ENCODE measurements around the gene ACSL1. TPM values are rescaled to one million over a fixed set of nuclear protein-coding genes. Genes with fewer than 3 reads are reported as not detected.
"Not testable (repeated sequence)": the region's sequence is repeated elsewhere in the genome, so short reads cannot be mapped to it uniquely, and the experiment has no call there.

ACSL1 gene
- total RNA-seq, 1 donor from 2014 or later, result 4.3 TPM

DNA sequence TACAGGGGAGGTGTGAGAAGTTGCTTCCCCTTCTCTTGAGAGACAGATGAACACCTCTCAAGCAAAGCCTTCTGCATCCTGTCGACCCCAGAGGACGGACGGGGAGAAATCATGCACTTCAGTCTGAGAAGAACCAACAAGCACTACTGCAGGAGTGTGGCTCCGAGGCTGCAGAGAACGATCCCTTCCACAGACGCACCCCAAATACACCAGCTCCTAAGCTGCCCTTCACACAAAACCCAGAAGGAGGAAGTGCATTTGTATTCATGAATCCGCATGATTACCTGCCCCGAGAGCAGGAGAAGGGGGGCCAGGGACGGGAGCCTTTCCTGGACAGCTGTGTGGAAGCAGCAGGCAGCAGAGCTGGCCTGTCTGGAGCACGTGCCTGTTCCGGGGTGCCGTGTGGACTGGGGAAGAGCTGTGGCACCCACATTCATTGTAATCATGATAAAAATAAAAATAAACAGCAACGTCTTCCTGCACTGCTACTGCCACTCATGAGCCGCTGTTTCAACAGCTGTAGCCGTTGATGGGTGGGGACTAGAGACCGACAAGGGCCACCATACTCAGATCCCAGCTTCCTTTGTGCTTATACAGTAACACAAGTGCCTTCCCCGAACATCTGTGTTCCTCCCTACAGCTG is 42.9 kb downstream of the ACSL1 start:
- Mint-ChIP-seq H3K36me3 (ENCODE audit: low read depth, unreplicated experiment) (peaks cover 4% of the 10 kb centered on the region), H3K27ac (ENCODE audit: unreplicated experiment) (no peak overlapping the region), H3K4me1 (ENCODE audit: unreplicated experiment) (peaks cover 10% of the 10 kb centered on the region), H3K9me3 (ENCODE audit: unreplicated experiment) (no peaks in the 10 kb centered on the region), H3K4me3 (ENCODE audit: unreplicated experiment) (no peak overlapping the region), H3K27me3 (ENCODE audit: unreplicated experiment) (peaks cover 3% of the 10 kb centered on the region)
- no peak for TF ChIP-seq CTCF (IDR thresholded peaks at IDR 0.05; ENCODE audit: unreplicated experiment)
- no peak for DNase-seq (ENCODE audit: low spot score)

DNA sequence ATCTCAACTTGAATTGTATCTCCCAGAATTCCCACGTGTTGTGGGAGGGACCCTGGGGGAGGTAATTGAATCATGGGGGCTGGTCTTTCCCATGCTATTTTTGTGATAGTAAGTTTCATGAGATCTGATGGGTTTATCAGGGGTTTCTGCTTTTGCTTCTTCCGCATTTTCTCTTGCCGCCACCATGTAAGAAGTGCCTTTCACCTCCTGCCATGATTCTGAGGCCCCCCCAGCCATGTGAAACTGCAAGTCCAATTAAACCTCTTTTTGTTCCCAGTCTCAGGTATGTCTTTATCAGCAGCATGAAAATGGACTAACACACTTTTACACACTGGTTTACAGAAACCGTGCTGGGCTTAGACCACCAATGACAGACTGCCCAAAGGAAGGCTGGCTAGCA is 46.6 kb downstream of the ACSL1 start:
- H3K4me3 Mint-ChIP-seq (ENCODE audit: unreplicated experiment), result peak overlapping the region; percentile 47
- not testable (repeated sequence) for H3K36me3 Mint-ChIP-seq (ENCODE audit: low read depth, unreplicated experiment); H3K27ac Mint-ChIP-seq (ENCODE audit: unreplicated experiment); H3K9me3 Mint-ChIP-seq (ENCODE audit: unreplicated experiment); H3K4me1 Mint-ChIP-seq (ENCODE audit: unreplicated experiment); H3K27me3 Mint-ChIP-seq (ENCODE audit: unreplicated experiment); DNase-seq (ENCODE audit: low spot score)

DNA sequence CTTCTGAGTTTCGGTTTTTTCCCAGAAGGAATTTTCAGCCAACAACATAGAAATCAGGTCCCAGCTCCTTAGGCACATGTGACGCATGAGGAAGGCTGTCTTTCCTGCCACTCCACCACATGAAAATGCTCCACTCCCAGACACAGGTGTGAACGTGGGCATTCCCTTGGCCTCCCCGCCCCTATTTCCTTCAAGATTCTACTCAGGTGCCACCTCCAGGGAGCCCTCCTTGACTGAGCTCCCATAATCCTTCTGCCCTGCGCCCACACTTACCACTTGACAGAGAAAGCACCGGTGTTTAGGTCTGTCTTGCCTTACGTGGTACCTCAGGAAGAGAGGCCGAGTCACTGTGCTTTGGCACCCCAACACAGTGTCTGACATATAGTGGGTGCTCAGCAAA is 47.4 kb downstream of the ACSL1 start:
- TF ChIP-seq CTCF (IDR thresholded peaks at IDR 0.05; ENCODE audit: unreplicated experiment), result no peak
- Mint-ChIP-seq H3K9me3 (ENCODE audit: unreplicated experiment) (no peaks in the 10 kb centered on the region), H3K4me3 (ENCODE audit: unreplicated experiment) (no peak overlapping the region)

GRCh38 chr4:184776821-184777220 is 48.9 kb downstream of the ACSL1 start:
- peaks cover 4% of the 10 kb centered on the region for H3K36me3 Mint-ChIP-seq (ENCODE audit: low read depth, unreplicated experiment)
- no peak for TF ChIP-seq CTCF (IDR thresholded peaks at IDR 0.05; ENCODE audit: unreplicated experiment)

More for the DNA sequence above, 47.4 kb downstream of the ACSL1 start:
- H3K27ac Mint-ChIP-seq (ENCODE audit: unreplicated experiment), result no peak overlapping the region
- H3K27me3 Mint-ChIP-seq (ENCODE audit: unreplicated experiment), result peaks cover 2% of the 10 kb centered on the region
- peaks cover 10% of the 10 kb centered on the region for H3K4me1 Mint-ChIP-seq (ENCODE audit: unreplicated experiment)
- DNase-seq (ENCODE audit: low spot score), result no peak
- H3K36me3 Mint-ChIP-seq (ENCODE audit: low read depth, unreplicated experiment), result peaks cover 4% of the 10 kb centered on the region

GRCh38 chr4:184775854-184776555 is 49.8 kb downstream of the ACSL1 start:
- Mint-ChIP-seq H3K9me3 (ENCODE audit: unreplicated experiment) (no peaks in the 10 kb centered on the region), H3K4me1 (ENCODE audit: unreplicated experiment) (no peaks in the 10 kb centered on the region), H3K27ac (ENCODE audit: unreplicated experiment) (no peak overlapping the region), H3K36me3 (ENCODE audit: low read depth, unreplicated experiment) (peaks cover 4% of the 10 kb centered on the region), H3K4me3 (ENCODE audit: unreplicated experiment) (no peak overlapping the region), H3K27me3 (ENCODE audit: unreplicated experiment) (no peaks in the 10 kb centered on the region)
- no peak for TF ChIP-seq CTCF (IDR thresholded peaks at IDR 0.05; ENCODE audit: unreplicated experiment)
- DNase-seq (ENCODE audit: low spot score), result no peak

More at GRCh38 chr4:184776821-184777220, 48.9 kb downstream of the ACSL1 start:
- DNase-seq (ENCODE audit: low spot score), result no peak
- Mint-ChIP-seq H3K27me3 (ENCODE audit: unreplicated experiment) (no peaks in the 10 kb centered on the region), H3K9me3 (ENCODE audit: unreplicated experiment) (no peaks in the 10 kb centered on the region), H3K27ac (ENCODE audit: unreplicated experiment) (no peak overlapping the region), H3K4me1 (ENCODE audit: unreplicated experiment) (no peaks in the 10 kb centered on the region), H3K4me3 (ENCODE audit: unreplicated experiment) (no peak overlapping the region)
